PC-3 (cell line): ENCODE results near the gene RPS25. TPM values are rescaled to one million over a fixed set of nuclear protein-coding genes. Genes with fewer than 3 reads are reported as not detected.

Source experiments
- ATAC-seq: fragments of 200-7000 bp; cut with Tn5 transposase; 2 replicates; pipeline ENCODE4 v1.9.1; 2020; ENCODE audit warnings: mild to moderate bottlenecking, moderate library complexity
- BruUV-seq: library from RNA; stranded (reverse); fragments of 400-500 nt; replicated peaks from 2 replicates; lab custom pipeline; 2021; lab: Mats Ljungman, UMichigan
- CTCF ChIA-PET: fragments of 300-600 bp; sonication (Branson Sonifier 250); formaldehyde crosslinking; loops from one replicate; lab custom pipeline; 2022; ENCODE audit warnings: antibody characterized with exemption; lab: Charles Lee
- POLR2A ChIA-PET: fragments of 300-600 bp; sonication (Branson Sonifier 250); formaldehyde crosslinking; loops from one replicate; lab custom pipeline; 2022; ENCODE audit warnings: antibody characterized with exemption; ENCODE audit not compliant: unreplicated experiment; lab: Charles Lee
- DNase-seq: peaks from one replicate; pipeline ENCODE4 v3.0.0-alpha.2; 2015
- H2AFZ ChIP-seq: fragments of 300-600 bp; sonication (generic); 2 replicates; pipeline ENCODE4 v1.6.0; 2016; ENCODE audit warnings: antibody characterized with exemption, low read length
- H3F3A ChIP-seq: fragments of 300-600 bp; sonication (generic); one replicate; pipeline ENCODE4 v1.6.0; 2017; ENCODE audit warnings: antibody characterized with exemption, low read length, control low read depth, mild to moderate bottlenecking; ENCODE audit not compliant: unreplicated experiment
- H3K27ac ChIP-seq: fragments of 300-600 bp; sonication (generic); 2 replicates; pipeline ENCODE4 v1.5.1; 2016; ENCODE audit warnings: mild to moderate bottlenecking, low read length
- H3K27me3 ChIP-seq: fragments of 300-600 bp; sonication (generic); 2 replicates; pipeline ENCODE4 v1.6.1; 2016; ENCODE audit warnings: low read length, mixed read lengths
- H3K36me3 ChIP-seq: fragments of 300-600 bp; sonication (generic); 2 replicates; pipeline ENCODE4 v1.6.1; 2016; ENCODE audit warnings: low read depth, mixed run types, low read length, mixed read lengths
- H3K4me1 ChIP-seq: fragments of 300-600 bp; sonication (generic); 2 replicates; pipeline ENCODE4 v1.5.1; 2016; ENCODE audit warnings: low read length; ENCODE audit not compliant: insufficient read depth
- H3K4me2 ChIP-seq: fragments of 300-600 bp; sonication (generic); 2 replicates; pipeline ENCODE4 v1.6.0; 2016; ENCODE audit warnings: low read length
- H3K4me3 ChIP-seq: fragments of 300-600 bp; sonication (generic); 2 replicates; pipeline ENCODE4 v1.5.1; 2016; ENCODE audit warnings: mild to moderate bottlenecking, low read length, mixed read lengths
- H3K79me2 ChIP-seq: fragments of 300-600 bp; sonication (generic); 2 replicates; pipeline ENCODE4 v1.6.1; 2017; ENCODE audit warnings: low read length, mixed read lengths
- H3K9ac ChIP-seq: fragments of 300-600 bp; sonication (generic); 2 replicates; pipeline ENCODE4 v1.6.0; 2016; ENCODE audit warnings: mild to moderate bottlenecking, low read length
- H3K9me2 ChIP-seq: fragments of 300-600 bp; sonication (generic); replicated peaks from 2 replicates; pipeline ENCODE4 v1.6.1; 2016; ENCODE audit warnings: mixed run types, low read length, mixed read lengths
- H3K9me3 ChIP-seq: fragments of 300-600 bp; sonication (generic); 2 replicates; pipeline ENCODE4 v1.6.1; 2016; ENCODE audit warnings: low read length, mixed read lengths
- H4K20me1 ChIP-seq: fragments of 300-600 bp; sonication (generic); 2 replicates; pipeline ENCODE4 v1.6.1; 2016; ENCODE audit warnings: low read length, mixed read lengths
- EZH2 ChIP-seq: fragments of 300-600 bp; sonication (generic); IDR thresholded peaks from one replicate; pipeline ENCODE4 v1.6.1; 2017; ENCODE audit warnings: antibody characterized with exemption, mild to moderate bottlenecking, low read length; ENCODE audit not compliant: unreplicated experiment
- EZH2phosphoT487 ChIP-seq: fragments of 300-600 bp; sonication (generic); IDR thresholded peaks from 2 replicates; pipeline ENCODE4 v1.6.1; 2018; ENCODE audit warnings: mild to moderate bottlenecking, antibody characterized with exemption, low read length, borderline replicate concordance
- intact Hi-C: fragments of 100-400 bp; cut with micrococcal nuclease; formaldehyde crosslinking; loops from 2 replicates; pipeline ENCODE4 v1.9.0; 2023
- total RNA-seq: library from RNA; depleted of rRNA; stranded (reverse); fragments of >200 nt; gene quantifications from 2 replicates; pipeline ENCODE4 v1.2.3, GENCODE V29; 2014
- TF ChIP-seq, protein P1 (sequence below): fragments of 300-600 bp; sonication (generic); conservative IDR thresholded peaks from 2 replicates; pipeline ENCODE4 v1.5.1; 2017; ENCODE audit warnings: antibody characterized with exemption, low read depth, mild to moderate bottlenecking, low read length

Gene RPS25
- total RNA-seq, 1 experiment from 2014 or later, result 931 TPM

- Histone ChIP-seq H3F3A (peaks cover 5% of the 10 kb centered on the region), H2AFZ (no peak overlapping the region), H3K79me2 (peaks cover 36% of the 10 kb centered on the region), H3K4me1 (peaks cover 16% of the 10 kb centered on the region), H3K9ac (no peak overlapping the region), H3K4me3 (no peak overlapping the region), H3K4me2 (no peak overlapping the region), H3K27ac (no peak overlapping the region), H3K36me3 (peaks cover 24% of the 10 kb centered on the region), H3K9me2 (no peaks in the 10 kb centered on the region), H3K9me3 (no peaks in the 10 kb centered on the region), H4K20me1 (no peaks in the 10 kb centered on the region), H3K27me3 (no peaks in the 10 kb centered on the region)
- ATAC-seq, result no peak
- no TSS peak for BruUV-seq
- no peak for DNase-seq
- intact Hi-C loops, result no loop called here
- ChIA-PET POLR2A (no interaction called here), CTCF (no interaction called here)
- TF ChIP-seq, protein P1, sequence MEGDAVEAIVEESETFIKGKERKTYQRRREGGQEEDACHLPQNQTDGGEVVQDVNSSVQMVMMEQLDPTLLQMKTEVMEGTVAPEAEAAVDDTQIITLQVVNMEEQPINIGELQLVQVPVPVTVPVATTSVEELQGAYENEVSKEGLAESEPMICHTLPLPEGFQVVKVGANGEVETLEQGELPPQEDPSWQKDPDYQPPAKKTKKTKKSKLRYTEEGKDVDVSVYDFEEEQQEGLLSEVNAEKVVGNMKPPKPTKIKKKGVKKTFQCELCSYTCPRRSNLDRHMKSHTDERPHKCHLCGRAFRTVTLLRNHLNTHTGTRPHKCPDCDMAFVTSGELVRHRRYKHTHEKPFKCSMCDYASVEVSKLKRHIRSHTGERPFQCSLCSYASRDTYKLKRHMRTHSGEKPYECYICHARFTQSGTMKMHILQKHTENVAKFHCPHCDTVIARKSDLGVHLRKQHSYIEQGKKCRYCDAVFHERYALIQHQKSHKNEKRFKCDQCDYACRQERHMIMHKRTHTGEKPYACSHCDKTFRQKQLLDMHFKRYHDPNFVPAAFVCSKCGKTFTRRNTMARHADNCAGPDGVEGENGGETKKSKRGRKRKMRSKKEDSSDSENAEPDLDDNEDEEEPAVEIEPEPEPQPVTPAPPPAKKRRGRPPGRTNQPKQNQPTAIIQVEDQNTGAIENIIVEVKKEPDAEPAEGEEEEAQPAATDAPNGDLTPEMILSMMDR, result no peak
- TF ChIP-seq EZH2phosphoT487, result no peak
- TF ChIP-seq EZH2, result no peak
These were observed 9.6 kb upstream of the RPS25 start for GRCh38 chr11:119027561-119028345.

- intact Hi-C loops, result no loop called here
- no peak for ATAC-seq
- POLR2A ChIA-PET, result interaction anchor here (0.5 kb wide), 1 partner anchor 1165 kb away, joined by 3 read pairs; no protein-coding TSS in a partner anchor
- Histone ChIP-seq H3K36me3 (peaks cover 27% of the 10 kb centered on the region), H3K9me3 (no peaks in the 10 kb centered on the region), H3K4me2 (no peak overlapping the region), H3K9ac (no peak overlapping the region), H3K79me2 (peaks cover 36% of the 10 kb centered on the region), H3K9me2 (no peaks in the 10 kb centered on the region), H3K27ac (no peak overlapping the region), H3K27me3 (no peaks in the 10 kb centered on the region), H2AFZ (no peak overlapping the region), H3K4me3 (no peak overlapping the region), H3F3A (peaks cover 5% of the 10 kb centered on the region), H3K4me1 (peaks cover 16% of the 10 kb centered on the region), H4K20me1 (no peaks in the 10 kb centered on the region)
- CTCF ChIA-PET, result no interaction called here
- BruUV-seq, result no TSS peak
- TF ChIP-seq EZH2 (no peak), EZH2phosphoT487 (no peak)
- TF ChIP-seq, protein P1, result no peak
- DNase-seq, result no peak
These were observed 8.8 kb upstream of the RPS25 start for GRCh38 chr11:119026970-119027369.
